GM18502 (cell line): Measurements from ENCODE around the gene IGFBPL1.
"Not testable (repeated sequence)": the region's sequence is repeated elsewhere in the genome, so short reads cannot be mapped to it uniquely, and the experiment has no call there.

Experiments
- ATAC-seq: cut with Tn5 transposase; IDR thresholded peaks from one replicate; pipeline ENCODE4 v1.9.1; 2021; ENCODE audit warnings: mild to moderate bottlenecking; ENCODE audit not compliant: unreplicated experiment, poor library complexity

IGFBPL1 gene

GRCh38 chr9:38423973-38424843 lies at the start of gene IGFBPL1:
Gene IGFBPL1 (minus strand): TSS chr9:38424454. CDS start chr9:38424424, 30 bp downstream.
- no peak for ATAC-seq

- ATAC-seq = not testable (repeated sequence)
Measured at GRCh38 chr9:38472583-38473249, 48.5 kb upstream of the IGFBPL1 start.

- ATAC-seq = no peak
Measured at GRCh38 chr9:38467404-38467803, 43.1 kb upstream of the IGFBPL1 start.

GRCh38 chr9:38453835-38454234 lies 29.6 kb upstream of the IGFBPL1 start:
- no peak for ATAC-seq

- ATAC-seq = no peak
Measured at GRCh38 chr9:38451162-38451561, 26.9 kb upstream of the IGFBPL1 start.

- no peak for ATAC-seq
Measured at GRCh38 chr9:38447703-38448102, 23.4 kb upstream of the IGFBPL1 start.

- ATAC-seq = peak; percentile 88
Measured at GRCh38 chr9:38445154-38446043, 21.1 kb upstream of the IGFBPL1 start.

GRCh38 chr9:38443597-38443996 lies 19.3 kb upstream of the IGFBPL1 start:
- ATAC-seq = no peak

- ATAC-seq = no peak
Measured at GRCh38 chr9:38443181-38443580, 18.9 kb upstream of the IGFBPL1 start.

GRCh38 chr9:38442473-38443096 lies 18.3 kb upstream of the IGFBPL1 start:
- no peak for ATAC-seq

GRCh38 chr9:38441347-38442085 lies 17.3 kb upstream of the IGFBPL1 start:
- no peak for ATAC-seq

- no peak for ATAC-seq
Measured at GRCh38 chr9:38440516-38440915, 16.3 kb upstream of the IGFBPL1 start.

GRCh38 chr9:38439916-38440301 lies 15.7 kb upstream of the IGFBPL1 start:
- ATAC-seq = no peak

- ATAC-seq = no peak
Measured at GRCh38 chr9:38439291-38439915, 15.1 kb upstream of the IGFBPL1 start.

- ATAC-seq = no peak
Measured at GRCh38 chr9:38437193-38437823, 13.1 kb upstream of the IGFBPL1 start.

GRCh38 chr9:38436708-38437107 lies 12.5 kb upstream of the IGFBPL1 start:
- ATAC-seq = no peak

GRCh38 chr9:38435521-38435920 lies 11.3 kb upstream of the IGFBPL1 start:
- ATAC-seq = no peak

- ATAC-seq = no peak
Measured at GRCh38 chr9:38434853-38435252, 10.6 kb upstream of the IGFBPL1 start.

- ATAC-seq = no peak
Measured at GRCh38 chr9:38434365-38434764, 10.1 kb upstream of the IGFBPL1 start.
